Measurements from ENCODE around the gene TIGD1.

TIGD1 gene

GRCh38 chr2:232502911-232503808 is 47.2 kb downstream of the TIGD1 start:
- TF ChIP-seq ISL1 (CRISPR knock-in tag; IDR thresholded peaks at IDR 0.05) (no peak), TCF4 (CRISPR knock-in tag; IDR thresholded peaks at IDR 0.05; ENCODE audit: borderline replicate concordance) (no peak), PPARA (CRISPR knock-in tag; IDR thresholded peaks at IDR 0.05; ENCODE audit: borderline replicate concordance) (no peak), ZNF70 (CRISPR knock-in tag; IDR thresholded peaks at IDR 0.05) (no peak), PATZ1 (CRISPR knock-in tag; IDR thresholded peaks at IDR 0.05; ENCODE audit: borderline replicate concordance) (no peak), GLIS3 (CRISPR knock-in tag; IDR thresholded peaks at IDR 0.05) (no peak), ZNF8 (CRISPR knock-in tag; IDR thresholded peaks at IDR 0.05) (no peak), ZFP30 (CRISPR knock-in tag; IDR thresholded peaks at IDR 0.05) (no peak), OSR1 (CRISPR knock-in tag; IDR thresholded peaks at IDR 0.05) (no peak), ZNF565 (CRISPR knock-in tag; conservative IDR thresholded peaks at IDR 0.05; ENCODE audit: low read depth) (no peak), BACH2 (CRISPR knock-in tag; IDR thresholded peaks at IDR 0.05; ENCODE audit: borderline replicate concordance) (no peak), TOX (CRISPR knock-in tag; IDR thresholded peaks at IDR 0.05; ENCODE audit: borderline replicate concordance) (no peak), CSDC2 (CRISPR knock-in tag; IDR thresholded peaks at IDR 0.05) (no peak), RARB (CRISPR knock-in tag; IDR thresholded peaks at IDR 0.05) (no peak), ZFP3 (CRISPR knock-in tag; IDR thresholded peaks at IDR 0.05) (no peak), ZC3H10 (CRISPR knock-in tag; IDR thresholded peaks at IDR 0.05) (no peak), SNAI2 (CRISPR knock-in tag; IDR thresholded peaks at IDR 0.05) (no peak), TSHZ2 (CRISPR knock-in tag; IDR thresholded peaks at IDR 0.05) (no peak; the same call in 1 of the 2 replicates), POU6F1 (CRISPR knock-in tag; IDR thresholded peaks at IDR 0.05; ENCODE audit: borderline replicate concordance, low read depth) (no peak), CREB5 (CRISPR knock-in tag; IDR thresholded peaks at IDR 0.05; ENCODE audit: low read depth) (no peak)
- ATAC-seq: peak; percentile 41

- no peak for ATAC-seq
- TF ChIP-seq ZC3H10 (CRISPR knock-in tag; IDR thresholded peaks at IDR 0.05) (no peak), TOX (CRISPR knock-in tag; IDR thresholded peaks at IDR 0.05; ENCODE audit: borderline replicate concordance) (no peak), OSR1 (CRISPR knock-in tag; IDR thresholded peaks at IDR 0.05) (no peak), CSRNP3 (CRISPR knock-in tag; IDR thresholded peaks at IDR 0.05) (no peak), RARB (CRISPR knock-in tag; IDR thresholded peaks at IDR 0.05) (no peak), ZNF565 (CRISPR knock-in tag; conservative IDR thresholded peaks at IDR 0.05; ENCODE audit: low read depth) (no peak), ZNF70 (CRISPR knock-in tag; IDR thresholded peaks at IDR 0.05) (no peak), ZFP3 (CRISPR knock-in tag; IDR thresholded peaks at IDR 0.05) (no peak), CSDC2 (CRISPR knock-in tag; IDR thresholded peaks at IDR 0.05) (no peak), TSHZ2 (CRISPR knock-in tag; IDR thresholded peaks at IDR 0.05) (no peak), SNAI2 (CRISPR knock-in tag; IDR thresholded peaks at IDR 0.05) (no peak), ARNTL (CRISPR knock-in tag; IDR thresholded peaks at IDR 0.05; ENCODE audit: borderline replicate concordance, low read depth) (no peak), GLIS3 (CRISPR knock-in tag; IDR thresholded peaks at IDR 0.05) (no peak), CREB5 (CRISPR knock-in tag; IDR thresholded peaks at IDR 0.05; ENCODE audit: low read depth) (no peak), ZNF8 (CRISPR knock-in tag; IDR thresholded peaks at IDR 0.05) (no peak), ISL1 (CRISPR knock-in tag; IDR thresholded peaks at IDR 0.05) (no peak), ZFP30 (CRISPR knock-in tag; IDR thresholded peaks at IDR 0.05) (no peak)
Observed at GRCh38 chr2:232502511-232502910, 47.8 kb downstream of the TIGD1 start.

Data from SK-N-SH treated with all-trans-retinoic acid at 6 μM for 48 hours (cell line).